HK-2 (cell line): ENCODE results near the gene TSPAN5.
A peak's percentile ranks its signal among the peaks of the same experiment; 100 is the strongest.

ENCODE experiments used
- DNase-seq: peaks from one replicate; pipeline ENCODE4 v3.0.0-alpha.2; 2018; ENCODE audit not compliant: unreplicated experiment

Gene TSPAN5

GRCh38 chr4:98617358-98618047 lies 40.9 kb downstream of the TSPAN5 start:
- DNase-seq = no peak

GRCh38 chr4:98615991-98616390 lies 42.4 kb downstream of the TSPAN5 start:
- no peak for DNase-seq

- no peak for DNase-seq
These were observed 43.7 kb downstream of the TSPAN5 start for GRCh38 chr4:98614662-98615061.

GRCh38 chr4:98614094-98614493 lies 44.3 kb downstream of the TSPAN5 start:
- DNase-seq = no peak

- DNase-seq = no peak
These were observed 44.8 kb downstream of the TSPAN5 start for GRCh38 chr4:98613453-98614075.

- no peak for DNase-seq
These were observed 45.8 kb downstream of the TSPAN5 start for GRCh38 chr4:98612318-98613250.

- no peak for DNase-seq
These were observed 46.6 kb downstream of the TSPAN5 start for GRCh38 chr4:98611677-98612317.

- no peak for DNase-seq
These were observed 47.3 kb downstream of the TSPAN5 start for GRCh38 chr4:98610926-98611676.

- no peak for DNase-seq
These were observed 48.0 kb downstream of the TSPAN5 start for GRCh38 chr4:98610431-98610830.

GRCh38 chr4:98609934-98610333 lies 48.5 kb downstream of the TSPAN5 start:
- no peak for DNase-seq

- DNase-seq = no peak
These were observed 50.1 kb downstream of the TSPAN5 start for GRCh38 chr4:98608356-98608755.

GRCh38 chr4:98606894-98607293 lies 51.5 kb downstream of the TSPAN5 start:
- DNase-seq = no peak

- DNase-seq = peak; percentile 24
These were observed 53.2 kb downstream of the TSPAN5 start for GRCh38 chr4:98605216-98605615.

- no peak for DNase-seq
These were observed 53.7 kb downstream of the TSPAN5 start for GRCh38 chr4:98604723-98605122.

- no peak for DNase-seq
These were observed 54.5 kb downstream of the TSPAN5 start for GRCh38 chr4:98603683-98604521.

GRCh38 chr4:98602270-98602669 lies 56.1 kb downstream of the TSPAN5 start:
- DNase-seq = no peak

GRCh38 chr4:98601708-98602107 lies 56.7 kb downstream of the TSPAN5 start:
- no peak for DNase-seq

GRCh38 chr4:98599617-98600205 lies 58.7 kb downstream of the TSPAN5 start:
- DNase-seq = no peak

- DNase-seq = no peak
These were observed 71.5 kb downstream of the TSPAN5 start for GRCh38 chr4:98586962-98587354.
